ENCODE results near the gene KIAA0232. TPM values are rescaled to one million over a fixed set of nuclear protein-coding genes. Genes with fewer than 3 reads are reported as not detected.
"Not testable (repeated sequence)": the region's sequence is repeated elsewhere in the genome, so short reads cannot be mapped to it uniquely, and the experiment has no call there.

Gene KIAA0232
- total RNA-seq, 1 donor from 2014 or later: 46.7 TPM

DNA sequence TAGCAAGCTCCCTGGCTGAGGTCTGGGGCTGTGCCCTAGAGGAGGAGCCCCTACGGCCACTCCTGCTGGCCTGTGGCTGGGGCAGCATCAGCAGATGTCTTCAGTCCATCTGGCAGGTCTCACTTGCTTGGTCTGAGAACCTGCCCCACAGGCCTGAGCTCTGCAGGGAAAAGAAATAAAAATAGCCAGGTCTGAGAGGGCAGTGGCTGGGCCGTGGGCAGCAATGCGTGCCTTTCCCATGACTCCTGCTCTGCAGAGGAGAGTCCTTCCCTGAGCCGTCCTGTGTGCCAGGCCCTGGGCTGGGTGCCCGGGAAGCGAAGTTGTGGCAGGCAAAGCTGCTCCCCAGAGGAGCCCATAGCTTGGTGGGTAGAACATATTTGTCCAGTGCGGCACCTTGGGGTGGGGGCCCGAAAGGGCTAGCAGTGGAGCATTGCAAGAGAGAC is 11.3 kb upstream of the KIAA0232 start:
- ATAC-seq (peak; percentile 33), DNase-seq (ENCODE audit: low spot score) (no peak)
- intact Hi-C loops (cut with DNase I): no loop called here

GRCh38 chr4:6772223-6772928 is 10.2 kb upstream of the KIAA0232 start:
- no peak for ATAC-seq
- DNase-seq (ENCODE audit: low spot score): no peak
- intact Hi-C loops (cut with DNase I): no loop called here

- intact Hi-C loops (cut with DNase I): no loop called here
- DNase-seq (ENCODE audit: low spot score) (no peak), ATAC-seq (no peak)
These were observed 9.4 kb upstream of the KIAA0232 start for GRCh38 chr4:6773106-6773505.

GRCh38 chr4:6773616-6774540 is 8.6 kb upstream of the KIAA0232 start:
- ATAC-seq: no peak
- intact Hi-C loops (cut with DNase I): no loop called here
- DNase-seq (ENCODE audit: low spot score): no peak

DNA sequence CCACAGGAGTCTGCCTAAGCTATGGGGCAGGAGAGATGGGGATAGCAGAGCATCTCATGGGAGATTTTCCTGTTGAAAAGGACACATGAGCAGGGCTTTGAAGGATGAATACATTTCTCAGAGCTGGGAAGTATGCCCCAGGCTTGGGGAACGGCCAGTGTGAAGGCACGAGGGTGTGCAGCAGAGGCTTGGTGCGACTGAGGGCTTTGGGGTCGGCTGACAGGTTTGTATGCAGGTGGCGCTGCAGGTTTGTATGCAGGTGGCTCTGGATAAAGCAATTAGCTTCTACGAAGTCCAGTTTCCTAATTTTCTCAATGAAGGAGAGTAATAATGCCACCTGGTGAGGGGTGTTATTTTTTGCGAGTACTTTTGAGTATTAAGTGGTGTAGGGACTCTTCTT is 6.8 kb upstream of the KIAA0232 start:
- intact Hi-C loops (cut with DNase I): no loop called here
- no peak for DNase-seq (ENCODE audit: low spot score)

DNA sequence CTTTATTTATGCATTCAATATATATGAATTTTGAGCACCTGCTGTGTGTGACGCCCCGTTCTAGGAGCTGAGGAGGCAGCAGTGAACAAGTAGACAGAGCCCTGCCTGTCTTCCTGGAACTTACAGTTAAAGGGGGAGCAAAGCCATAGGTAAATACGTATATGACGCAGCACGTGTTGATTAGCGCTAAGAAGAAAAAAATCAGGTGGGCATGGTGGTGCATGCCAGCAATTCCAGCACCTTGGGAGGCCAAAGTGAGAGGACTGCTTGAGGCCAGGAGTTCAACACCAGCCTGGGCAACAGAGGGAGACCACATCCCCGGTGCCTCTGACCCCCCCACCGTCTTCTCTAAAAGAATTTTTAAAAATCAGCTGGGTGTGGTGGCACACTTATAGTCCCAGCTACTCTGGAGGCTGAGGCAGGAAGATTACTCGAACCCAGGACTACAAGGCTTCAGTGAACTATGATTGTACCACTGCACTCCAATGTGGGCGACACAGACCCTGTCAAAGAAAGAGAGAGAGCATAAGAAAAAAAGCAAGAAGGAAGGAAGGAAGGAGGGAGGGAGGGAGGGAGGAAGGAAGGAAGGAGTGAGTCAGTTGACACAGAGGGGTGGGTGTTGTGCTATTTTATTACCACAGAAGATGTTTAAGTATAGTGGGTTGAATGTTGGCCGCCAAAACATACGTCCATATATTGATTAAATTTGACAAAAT is 5.4 kb upstream of the KIAA0232 start:
- intact Hi-C loops (cut with DNase I): no loop called here
- ATAC-seq: no peak
- no peak for DNase-seq (ENCODE audit: low spot score)

More for the DNA sequence above, 6.8 kb upstream of the KIAA0232 start:
- no peak for ATAC-seq

GRCh38 chr4:6777636-6778281 is 4.8 kb upstream of the KIAA0232 start:
- intact Hi-C loops (cut with DNase I): no loop called here
- DNase-seq (ENCODE audit: low spot score) (no peak), ATAC-seq (no peak)

- no peak for ATAC-seq
- intact Hi-C loops (cut with DNase I): no loop called here
- DNase-seq (ENCODE audit: low spot score): peak; percentile 5
These were observed 4.1 kb upstream of the KIAA0232 start for GRCh38 chr4:6778435-6778834.

DNA sequence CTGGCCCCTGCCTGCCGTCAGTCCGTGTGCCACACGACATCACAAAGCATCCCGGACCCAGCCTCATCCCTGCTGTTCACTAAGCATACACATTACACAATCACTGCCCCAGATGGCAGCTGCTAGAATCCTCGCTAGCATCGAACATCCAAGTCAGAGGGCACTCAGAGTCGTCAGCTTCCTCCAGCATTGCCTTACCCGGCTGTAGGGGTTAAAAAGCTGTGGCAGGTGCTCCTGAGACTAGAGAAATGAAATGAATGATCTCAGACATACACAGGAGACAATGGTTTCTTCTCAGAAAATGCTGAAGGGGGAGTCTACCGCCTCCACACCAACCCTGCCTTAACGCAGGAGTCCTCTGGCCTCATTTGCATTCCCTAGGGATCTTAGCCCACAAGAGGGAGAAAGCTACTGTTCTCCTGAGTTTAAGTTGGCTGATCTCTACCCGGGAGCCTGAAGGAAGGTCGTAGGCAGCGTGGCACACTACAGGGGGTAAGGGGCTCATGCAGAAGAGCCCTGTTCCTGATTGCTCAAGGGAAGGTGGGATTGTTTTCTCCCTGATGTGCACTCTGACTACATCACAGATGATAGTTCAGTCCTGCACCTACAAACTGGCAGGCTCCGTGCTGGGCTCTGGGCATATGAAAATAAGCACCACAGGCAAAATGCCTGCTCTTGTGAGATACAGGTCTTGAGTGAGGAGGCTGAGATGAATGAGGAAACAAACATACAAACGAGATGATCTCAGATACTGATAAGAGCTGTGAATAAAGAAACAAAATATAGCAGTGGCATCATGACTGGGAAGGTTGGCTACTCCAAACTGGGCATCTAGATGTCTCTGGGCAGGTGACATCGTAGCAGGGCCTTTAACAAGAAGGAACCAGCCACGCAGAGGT is 2.6 kb upstream of the KIAA0232 start:
- DNase-seq (ENCODE audit: low spot score) (peak; percentile 51), ATAC-seq (no peak)
- intact Hi-C loops (cut with DNase I): loop anchor here (5.0 kb wide), 1 partner anchor 92 kb away; no protein-coding TSS in a partner anchor

DNA sequence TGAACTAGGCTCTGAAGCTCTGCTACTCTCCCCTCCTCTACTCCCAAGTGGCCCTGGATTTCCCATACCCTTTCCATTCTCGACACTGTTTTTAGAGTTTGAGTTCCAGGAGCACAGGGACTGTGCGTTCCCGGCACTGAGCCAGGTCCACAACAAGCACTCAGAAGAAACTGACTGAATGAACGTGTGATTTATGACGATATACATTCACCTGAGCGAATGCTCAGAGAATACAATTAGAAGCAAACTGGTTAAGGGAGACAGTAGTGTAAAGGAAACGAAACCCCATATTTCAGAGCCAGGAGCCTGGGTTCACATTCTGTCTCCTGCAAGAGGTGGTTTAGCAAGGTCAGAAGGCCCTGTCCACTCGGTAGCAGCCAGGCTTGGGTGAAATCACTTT is 1.4 kb upstream of the KIAA0232 start:
- intact Hi-C loops (cut with DNase I): loop anchor here (5.0 kb wide), 1 partner anchor 91 kb away; no protein-coding TSS in a partner anchor
- DNase-seq (ENCODE audit: low spot score) (peak; percentile 37), ATAC-seq (no peak)

GRCh38 chr4:6781561-6781960 is 966 bp upstream of the KIAA0232 start:
- peak; percentile 32 for DNase-seq (ENCODE audit: low spot score)
- intact Hi-C loops (cut with DNase I): loop anchor here (5.0 kb wide), 1 partner anchor 91 kb away; no protein-coding TSS in a partner anchor
- no peak for ATAC-seq

DNA sequence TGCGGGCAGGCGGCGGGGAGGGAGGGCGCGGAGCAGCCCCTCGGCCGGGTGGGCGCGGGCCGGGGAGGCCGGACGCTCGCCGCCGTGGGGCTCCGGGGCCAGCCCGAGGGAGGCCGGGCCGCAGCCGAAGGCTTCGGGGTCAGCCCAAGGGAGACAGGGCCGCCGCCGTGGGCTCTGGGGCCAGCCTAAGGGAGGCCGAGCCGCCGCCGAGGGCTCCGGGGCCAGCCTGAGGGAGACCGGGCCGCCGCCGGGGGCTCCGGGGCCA is 251 bp downstream of the KIAA0232 start:
- DNase-seq (ENCODE audit: low spot score): no peak
- no peak for ATAC-seq
- intact Hi-C loops (cut with DNase I): loop anchor here (5.0 kb wide), 1 partner anchor 90 kb away; no protein-coding TSS in a partner anchor

- peak; percentile 93 for ATAC-seq
These were observed 819 bp downstream of the KIAA0232 start for GRCh38 chr4:6783111-6783981.

DNA sequence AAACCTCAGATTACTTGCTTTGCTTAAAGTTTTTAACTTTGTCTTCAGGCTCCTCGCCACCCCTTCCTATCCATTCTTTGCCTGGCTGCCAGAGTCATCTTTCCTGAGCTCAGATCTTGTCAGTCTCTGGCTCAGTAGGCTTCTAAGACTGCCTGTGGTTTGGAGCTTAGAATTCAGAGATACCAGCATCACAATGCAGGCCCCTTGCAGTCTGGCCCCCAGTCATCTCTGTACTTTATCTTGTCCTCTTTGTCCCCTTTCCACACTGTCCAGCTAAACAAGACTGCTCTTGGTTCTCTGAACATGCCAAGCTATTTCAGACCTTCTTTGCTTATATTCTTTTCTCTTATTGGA is 3.0 kb downstream of the KIAA0232 start:
- intact Hi-C loops (cut with DNase I): no loop called here
- DNase-seq (ENCODE audit: low spot score): no peak
- no peak for ATAC-seq

More at GRCh38 chr4:6783111-6783981, 819 bp downstream of the KIAA0232 start:
- intact Hi-C loops (cut with DNase I): loop anchor here (5.0 kb wide), 1 partner anchor 89 kb away; no protein-coding TSS in a partner anchor
- DNase-seq (ENCODE audit: low spot score): peak; percentile 94

DNA sequence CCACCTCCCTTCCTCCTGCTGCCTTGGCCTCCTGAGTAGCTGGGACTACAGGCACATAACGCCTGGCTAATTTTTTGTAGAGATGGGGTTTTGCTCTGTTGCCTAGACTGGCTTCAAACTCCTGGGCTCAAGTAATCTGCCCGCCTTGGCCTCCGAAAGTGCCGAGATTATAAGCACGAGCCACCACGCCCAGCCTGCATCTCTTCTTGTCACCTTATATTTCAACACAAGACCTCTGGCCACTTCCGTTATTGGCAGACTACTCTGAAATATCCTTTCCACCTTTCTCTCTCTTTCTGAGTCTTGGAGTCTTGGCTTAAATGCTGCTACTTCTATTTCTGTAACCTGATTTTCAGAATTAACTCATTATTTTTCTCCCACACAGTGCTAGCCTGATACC is 5.6 kb downstream of the KIAA0232 start:
- intact Hi-C loops (cut with DNase I): no loop called here
- DNase-seq (ENCODE audit: low spot score) (no peak), ATAC-seq (no peak)

DNA sequence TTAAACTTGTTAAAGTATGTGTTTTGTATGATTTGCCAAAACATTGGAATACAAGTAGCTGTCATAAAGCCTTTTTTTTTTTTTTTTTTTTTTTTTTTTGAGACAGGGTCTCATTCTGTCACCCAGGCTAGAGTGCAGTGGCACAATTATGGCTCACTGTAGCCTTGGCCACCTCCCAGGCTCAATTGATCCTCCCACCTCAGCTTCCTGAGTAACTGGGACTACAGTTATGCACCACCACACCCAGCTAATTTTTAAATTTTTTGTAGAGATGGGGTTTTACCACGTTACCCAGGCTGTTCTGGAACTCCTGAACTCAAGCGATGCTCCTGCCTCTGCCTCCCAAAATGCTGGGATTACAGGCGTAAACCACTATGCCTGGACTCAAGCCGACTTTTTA is 8.7 kb downstream of the KIAA0232 start:
- DNase-seq (ENCODE audit: low spot score); ATAC-seq; intact Hi-C loops (cut with DNase I): not testable (repeated sequence)

DNA sequence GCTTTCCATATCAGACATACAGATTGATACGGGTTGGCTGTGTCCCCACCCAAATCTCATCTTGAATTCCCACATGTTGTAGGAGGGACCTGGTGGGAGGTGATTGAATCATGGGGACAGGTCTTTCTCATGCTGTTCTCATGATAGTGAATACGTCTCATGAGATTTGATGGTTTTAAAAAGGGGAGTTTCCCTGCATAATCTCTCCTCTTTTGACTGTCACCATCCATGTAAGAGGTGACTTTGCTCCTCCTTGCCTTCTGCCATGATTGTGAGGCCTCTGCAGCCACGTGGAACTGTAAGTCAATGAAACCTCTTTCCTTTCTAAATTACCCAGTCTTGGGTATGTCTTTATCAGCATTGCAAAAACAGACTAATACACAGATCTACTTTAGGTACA is 9.3 kb downstream of the KIAA0232 start:
- DNase-seq (ENCODE audit: low spot score); ATAC-seq; intact Hi-C loops (cut with DNase I): not testable (repeated sequence)

Data from sciatic nerve (tissue), 2 donors.